HUES6 (cell line): ENCODE results near the gene ANKFN1.

Source experiments
- H3K27ac ChIP-seq: 2 replicates; pipeline ENCODE4 v1.7.0; 2013; ENCODE audit warnings: low read depth, mild to moderate bottlenecking, low read length, inconsistent platforms
- H3K27me3 ChIP-seq: 2 replicates; pipeline ENCODE4 v1.6.1; 2013; ENCODE audit warnings: low read length; ENCODE audit not compliant: control insufficient read depth, insufficient read depth
- H3K36me3 ChIP-seq: 2 replicates; pipeline ENCODE4 v1.6.1; 2013; ENCODE audit warnings: low read length; ENCODE audit not compliant: control insufficient read depth, insufficient read depth
- H3K4me1 ChIP-seq: 2 replicates; pipeline ENCODE4 v1.6.1; 2013; ENCODE audit warnings: low read length; ENCODE audit not compliant: control insufficient read depth, insufficient read depth
- H3K4me3 ChIP-seq: 2 replicates; pipeline ENCODE4 v1.5.1; 2013; ENCODE audit warnings: low read depth, low read length
- H3K9ac ChIP-seq: one replicate; pipeline ENCODE4 v1.6.1; 2013; ENCODE audit warnings: mild to moderate bottlenecking, low read length
- H3K9me3 ChIP-seq: 2 replicates; pipeline ENCODE4 v1.6.1; 2013; ENCODE audit warnings: low read depth, low read length; ENCODE audit not compliant: control insufficient read depth, insufficient read depth

Gene ANKFN1

DNA sequence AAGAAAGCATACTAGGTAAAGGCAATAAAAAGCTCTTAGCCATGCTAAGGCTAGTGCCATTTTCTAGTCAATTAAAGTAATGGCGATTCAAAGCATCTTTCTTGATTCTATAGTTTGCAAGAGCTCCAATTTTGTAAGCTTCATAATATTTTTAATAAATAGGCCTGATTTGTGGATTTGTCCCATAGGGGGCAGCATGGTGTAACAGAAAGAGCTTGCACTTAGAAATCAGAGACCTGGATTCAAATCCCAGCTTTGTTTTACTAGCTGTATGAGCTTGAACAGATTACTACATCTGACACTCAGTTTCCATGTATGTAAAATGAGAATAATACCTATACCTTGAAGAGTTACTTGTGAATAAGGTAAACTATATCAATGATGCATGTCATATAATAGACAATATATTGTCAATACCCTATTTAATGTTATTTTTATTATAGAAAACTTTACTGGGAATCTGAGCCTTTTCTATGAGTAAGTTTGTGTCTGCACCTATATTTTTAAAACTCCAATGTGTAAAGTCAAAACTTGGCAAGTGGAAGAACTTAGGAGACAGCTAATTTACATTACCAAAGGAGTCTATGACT is 346.6 kb downstream of the ANKFN1 start:
- Histone ChIP-seq H3K9me3 (no peaks in the 10 kb centered on the region), H3K4me1 (no peaks in the 10 kb centered on the region), H3K27me3 (no peaks in the 10 kb centered on the region), H3K4me3 (no peak overlapping the region), H3K27ac (no peak overlapping the region), H3K9ac (no peak overlapping the region), H3K36me3 (no peaks in the 10 kb centered on the region)

DNA sequence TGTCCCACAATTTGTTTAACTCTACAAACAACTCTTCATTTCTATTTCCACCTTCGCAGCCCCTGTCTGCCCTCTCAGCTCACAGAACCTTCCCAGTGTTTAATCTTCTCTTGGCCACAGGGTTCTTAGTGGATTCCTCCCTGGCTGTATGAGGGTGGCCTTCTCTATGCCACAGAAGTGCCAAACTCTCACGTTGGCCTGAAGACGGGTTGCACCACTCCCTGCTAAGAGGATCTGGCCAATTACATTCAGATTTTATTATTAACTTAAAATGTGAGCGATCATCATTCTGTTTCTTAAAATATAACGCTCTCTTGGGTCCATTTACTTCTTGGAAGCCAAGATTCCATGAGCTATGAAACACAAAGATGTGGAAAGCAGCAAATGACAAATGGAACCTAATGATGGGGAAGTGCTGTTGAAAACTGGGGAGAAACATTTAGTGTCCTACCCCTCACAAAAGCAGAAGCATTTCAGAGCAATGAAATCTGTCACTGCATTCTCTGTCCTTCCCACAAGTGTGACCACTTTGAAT is 348.9 kb downstream of the ANKFN1 start:
- Histone ChIP-seq H3K9ac (no peak overlapping the region), H3K36me3 (no peaks in the 10 kb centered on the region), H3K27me3 (no peaks in the 10 kb centered on the region), H3K4me1 (no peaks in the 10 kb centered on the region), H3K9me3 (no peaks in the 10 kb centered on the region), H3K4me3 (no peak overlapping the region), H3K27ac (no peak overlapping the region)

DNA sequence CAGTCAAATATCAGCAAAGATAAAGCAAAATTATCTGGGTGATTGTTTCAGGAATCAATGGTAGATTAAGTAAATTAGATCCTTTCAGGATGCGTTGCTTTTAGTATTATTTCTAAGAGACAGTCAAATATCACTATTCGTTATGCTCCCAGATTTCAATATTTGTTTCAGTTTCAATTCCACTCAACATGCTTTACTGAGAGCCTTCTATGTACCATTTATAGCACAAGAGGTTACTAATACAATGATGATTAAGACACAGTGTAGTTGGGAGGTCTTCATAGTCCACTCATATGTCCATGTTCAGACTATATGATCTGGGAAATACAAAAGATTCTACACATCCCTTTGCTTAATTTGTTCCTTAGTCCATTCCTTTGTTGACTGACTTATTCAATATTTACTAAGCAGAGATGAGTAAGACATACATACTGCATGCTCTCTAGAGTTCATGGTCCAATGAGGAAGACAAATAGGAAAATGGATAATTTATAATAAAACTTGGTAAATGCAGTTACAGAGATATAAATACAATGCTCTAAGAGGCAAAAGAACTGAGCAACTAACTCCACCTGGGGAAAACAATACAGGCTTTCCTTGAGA is 352.0 kb downstream of the ANKFN1 start:
- Histone ChIP-seq H3K4me3 (no peak overlapping the region), H3K9me3 (no peaks in the 10 kb centered on the region), H3K27me3 (no peaks in the 10 kb centered on the region), H3K4me1 (no peaks in the 10 kb centered on the region), H3K36me3 (no peaks in the 10 kb centered on the region), H3K27ac (no peak overlapping the region), H3K9ac (no peak overlapping the region)

DNA sequence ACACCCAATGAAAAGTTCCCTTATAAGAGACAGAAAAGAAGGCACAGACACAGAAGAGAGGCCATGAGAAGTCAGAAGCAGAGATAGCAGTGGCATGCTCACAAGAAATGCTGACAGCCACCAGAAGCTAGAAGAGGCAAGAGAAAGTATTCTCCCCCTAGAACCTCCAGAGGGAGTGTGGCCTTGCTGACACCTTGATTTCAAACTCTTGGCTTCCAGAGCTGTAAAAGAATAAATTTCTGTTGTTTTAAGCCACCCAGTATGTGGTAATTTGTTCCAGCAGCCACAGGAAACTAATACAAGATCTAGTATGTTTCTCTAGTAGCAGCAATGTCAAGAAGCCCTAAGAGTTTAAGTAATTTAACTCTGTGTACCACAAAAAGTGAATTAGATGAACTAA is 353.1 kb downstream of the ANKFN1 start:
- H3K9me3 ChIP-seq = no peaks in the 10 kb centered on the region
- no peak overlapping the region for H3K4me3 ChIP-seq
- H3K9ac ChIP-seq = no peak overlapping the region
- H3K4me1 ChIP-seq = no peaks in the 10 kb centered on the region
- no peaks in the 10 kb centered on the region for H3K27me3 ChIP-seq
- no peaks in the 10 kb centered on the region for H3K36me3 ChIP-seq
- H3K27ac ChIP-seq = no peak overlapping the region

DNA sequence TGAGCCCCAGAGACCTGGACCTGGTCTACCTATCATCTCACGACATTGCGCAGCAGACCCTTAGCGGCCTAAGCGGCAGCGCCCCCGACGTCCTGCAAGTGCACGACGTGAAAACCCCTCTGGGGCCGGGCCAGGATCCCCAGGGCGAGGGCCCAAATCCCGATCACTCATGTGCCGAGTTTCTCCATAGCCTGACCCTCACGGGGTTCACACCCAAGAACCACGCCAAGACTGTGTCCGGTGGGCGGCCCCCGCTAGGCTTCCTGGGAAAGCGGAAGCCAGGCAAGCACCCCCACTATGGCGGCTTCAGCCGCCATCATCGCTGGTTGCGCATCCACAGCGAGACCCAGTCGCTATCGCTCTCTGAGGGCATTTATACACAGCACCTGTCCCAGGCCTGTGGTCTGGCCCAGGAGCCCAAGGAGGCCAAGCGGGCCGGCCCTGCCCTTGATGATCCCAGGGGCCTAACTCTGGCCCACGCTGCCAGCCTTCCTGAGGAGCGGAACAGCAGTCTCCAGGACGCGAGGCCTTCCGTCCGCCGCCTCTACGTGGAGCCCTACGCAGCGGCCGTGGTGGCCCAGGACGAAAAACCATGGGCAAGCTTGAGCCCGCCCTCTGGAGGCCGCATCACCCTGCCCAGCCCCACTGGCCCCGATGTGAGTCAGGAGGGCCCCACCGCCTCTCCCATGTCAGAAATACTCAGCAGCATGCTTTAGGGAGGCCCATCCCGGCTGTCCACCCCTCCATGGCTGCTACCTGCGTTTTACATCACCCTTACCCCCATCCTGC is 357.5 kb downstream of the ANKFN1 start:
- Histone ChIP-seq H3K9me3 (no peaks in the 10 kb centered on the region), H3K27me3 (no peaks in the 10 kb centered on the region)

DNA sequence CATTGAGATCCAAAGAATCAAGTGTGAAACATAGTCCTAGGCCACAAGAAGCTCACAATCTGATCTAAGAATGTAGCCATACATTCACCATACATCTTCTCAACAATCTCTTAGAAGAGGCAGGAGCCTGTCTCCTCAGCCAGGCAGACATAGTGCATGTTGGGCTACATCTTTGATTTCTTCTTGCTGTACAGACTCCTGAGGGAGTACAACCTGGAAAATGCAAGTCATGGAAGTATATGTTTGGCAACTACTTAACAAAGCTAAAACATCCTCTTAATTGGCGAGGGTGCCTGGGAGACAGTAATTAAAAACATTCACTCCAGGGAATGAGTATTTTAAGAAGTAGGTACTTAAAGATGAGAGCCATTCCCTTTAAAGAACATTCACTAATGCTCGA is 361.0 kb downstream of the ANKFN1 start:
- Histone ChIP-seq H3K27ac (no peak overlapping the region), H3K9ac (no peak overlapping the region), H3K4me3 (no peak overlapping the region), H3K27me3 (no peaks in the 10 kb centered on the region), H3K4me1 (no peaks in the 10 kb centered on the region), H3K9me3 (no peaks in the 10 kb centered on the region), H3K36me3 (no peaks in the 10 kb centered on the region)

More for the DNA sequence above, 357.5 kb downstream of the ANKFN1 start:
- Histone ChIP-seq H3K27ac (no peak overlapping the region), H3K36me3 (no peaks in the 10 kb centered on the region), H3K4me1 (no peaks in the 10 kb centered on the region), H3K9ac (no peak overlapping the region), H3K4me3 (no peak overlapping the region)

DNA sequence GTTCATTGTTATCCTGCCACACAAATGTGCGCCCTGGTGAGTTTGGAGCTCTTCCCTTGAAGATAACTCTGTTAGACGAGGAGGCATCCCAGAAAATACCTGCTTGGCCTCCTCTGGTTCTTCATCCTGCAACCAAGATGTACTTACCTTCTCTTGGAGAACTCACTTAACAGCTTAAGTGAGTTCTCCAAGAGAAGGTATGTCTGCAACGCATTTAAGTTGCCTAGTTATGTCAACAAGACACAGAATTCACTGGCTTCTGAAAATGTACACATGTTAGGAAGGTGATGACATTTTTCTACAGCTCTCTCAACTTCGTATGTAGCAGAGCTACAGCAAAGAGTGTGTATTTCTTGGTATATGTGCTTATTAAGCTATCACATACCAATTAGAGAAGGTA is 361.6 kb downstream of the ANKFN1 start:
- H3K27ac ChIP-seq = no peak overlapping the region
- no peaks in the 10 kb centered on the region for H3K9me3 ChIP-seq
- no peak overlapping the region for H3K4me3 ChIP-seq
- no peaks in the 10 kb centered on the region for H3K27me3 ChIP-seq
- no peak overlapping the region for H3K9ac ChIP-seq
- no peaks in the 10 kb centered on the region for H3K36me3 ChIP-seq
- H3K4me1 ChIP-seq = no peaks in the 10 kb centered on the region

DNA sequence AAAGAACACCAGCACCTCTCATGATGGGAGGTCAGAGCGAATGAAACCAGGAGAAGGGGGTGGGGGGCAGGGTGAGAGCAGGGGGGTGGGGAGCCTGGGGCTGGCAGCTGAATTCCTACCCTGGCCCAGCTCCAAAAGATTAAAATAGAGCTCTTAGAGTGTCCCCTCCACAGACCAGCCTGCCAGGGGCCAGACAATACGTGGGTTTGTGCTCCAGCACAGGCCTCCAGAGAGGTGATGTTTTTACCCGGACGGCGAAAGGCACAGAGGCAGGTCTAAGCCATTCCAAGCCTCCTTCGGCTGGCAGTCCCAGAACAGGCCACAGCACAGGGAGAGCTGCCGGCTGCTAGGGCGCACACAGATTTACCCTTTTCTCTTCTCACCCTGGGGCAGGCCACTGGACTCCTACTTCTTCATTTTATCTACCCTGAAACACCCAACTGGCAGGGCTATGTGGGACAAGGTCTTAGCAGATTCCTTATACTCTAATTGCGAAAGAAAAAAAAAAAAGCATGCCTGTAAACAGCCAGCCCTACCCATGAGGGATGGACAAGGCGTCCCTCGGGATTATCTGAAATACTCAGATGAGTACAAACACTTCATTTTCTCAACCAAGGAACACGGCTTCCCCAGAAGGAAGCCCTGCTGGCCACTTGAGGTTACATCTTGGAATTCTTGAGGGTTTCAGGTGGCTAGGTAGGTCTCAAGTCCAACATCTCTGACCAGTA is 368.3 kb downstream of the ANKFN1 start:
- Histone ChIP-seq H3K4me3 (no peak overlapping the region), H3K27me3 (no peaks in the 10 kb centered on the region), H3K9ac (no peak overlapping the region), H3K36me3 (no peaks in the 10 kb centered on the region), H3K4me1 (no peaks in the 10 kb centered on the region), H3K9me3 (no peaks in the 10 kb centered on the region), H3K27ac (no peak overlapping the region)

DNA sequence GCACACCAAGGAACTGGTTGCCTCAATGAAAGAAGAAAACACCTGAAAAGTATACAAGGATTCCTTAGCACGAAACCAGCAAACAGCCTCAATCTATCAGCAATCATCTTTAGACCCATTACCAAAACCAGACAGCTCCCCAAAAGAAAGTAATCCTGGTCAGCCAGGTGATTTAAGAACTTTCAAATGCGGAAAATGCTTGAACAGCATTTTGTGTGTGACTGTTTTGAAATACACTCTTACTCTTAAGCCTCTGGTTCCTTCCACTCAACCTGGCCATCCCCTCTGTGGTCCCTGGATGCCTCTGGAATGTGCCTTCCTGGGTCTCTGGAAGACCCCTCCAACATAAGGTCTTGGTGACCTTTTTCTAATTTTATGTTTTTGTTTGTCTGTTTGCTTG is 369.8 kb downstream of the ANKFN1 start:
- Histone ChIP-seq H3K9ac (no peak overlapping the region), H3K27me3 (no peaks in the 10 kb centered on the region), H3K27ac (no peak overlapping the region), H3K36me3 (no peaks in the 10 kb centered on the region), H3K4me1 (no peaks in the 10 kb centered on the region), H3K4me3 (no peak overlapping the region), H3K9me3 (no peaks in the 10 kb centered on the region)

DNA sequence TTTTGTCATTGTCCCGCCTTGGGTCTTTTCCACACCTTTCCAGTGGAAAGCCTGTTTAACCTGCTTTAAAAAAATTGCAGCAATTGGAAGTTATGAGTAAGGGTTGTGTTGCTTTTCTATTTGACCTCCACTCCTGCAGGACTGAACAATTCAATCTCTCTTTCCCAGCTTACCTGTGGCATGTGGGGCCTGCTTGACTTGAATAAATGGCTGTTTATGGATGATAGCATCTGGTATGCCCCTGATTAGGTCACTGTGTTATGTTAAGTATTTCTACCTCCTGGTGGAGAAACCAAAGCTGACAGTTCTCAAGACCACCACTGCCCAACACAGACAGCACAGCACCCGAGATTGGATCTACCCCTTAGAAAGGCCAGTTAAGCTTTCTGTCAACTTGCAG is 375.4 kb downstream of the ANKFN1 start:
- Histone ChIP-seq H3K27ac (no peak overlapping the region), H3K9ac (no peak overlapping the region), H3K4me3 (no peak overlapping the region), H3K36me3 (no peaks in the 10 kb centered on the region), H3K9me3 (no peaks in the 10 kb centered on the region), H3K4me1 (no peaks in the 10 kb centered on the region), H3K27me3 (peaks cover 4% of the 10 kb centered on the region)

DNA sequence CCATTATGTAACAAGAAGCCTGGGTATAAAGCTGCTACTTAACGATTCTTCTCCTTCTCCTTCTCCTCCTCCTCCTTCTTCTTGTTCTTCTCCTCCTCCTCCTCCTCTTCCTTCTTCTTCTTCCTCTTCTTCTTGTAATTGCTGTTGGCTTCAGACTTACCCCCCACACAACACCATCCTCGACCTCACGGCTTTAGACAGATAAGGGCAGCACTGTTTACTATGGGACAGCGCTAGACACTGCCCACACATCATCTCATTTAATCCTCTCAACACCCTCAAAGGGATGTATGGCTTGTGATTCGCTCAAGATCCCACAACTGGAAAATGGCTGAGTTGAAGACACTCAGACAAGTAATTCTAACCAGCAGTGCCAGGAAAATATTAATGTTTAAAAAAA is 379.7 kb downstream of the ANKFN1 start:
- H3K27me3 ChIP-seq = peaks cover 11% of the 10 kb centered on the region
- no peak overlapping the region for H3K9ac ChIP-seq
- H3K27ac ChIP-seq = no peak overlapping the region
- H3K9me3 ChIP-seq = no peaks in the 10 kb centered on the region
- no peaks in the 10 kb centered on the region for H3K36me3 ChIP-seq
- H3K4me1 ChIP-seq = no peaks in the 10 kb centered on the region
- H3K4me3 ChIP-seq = no peak overlapping the region
